Breast epithelium (tissue), 4 donors: ENCODE measurements around the gene ACVR1B. TPM values are rescaled to one million over a fixed set of nuclear protein-coding genes. Genes with fewer than 3 reads are reported as not detected.

Experiments used
- DNase-seq, 2 donors: peaks; one replicate each; pipeline ENCODE4 v3.0.0-alpha.2; 2019; ENCODE audit warnings: low spot score in 2 of 2
- H3K27ac ChIP-seq, 2 donors: fragments of 200-600 bp; sonication (generic) in 1 of 2; one replicate each; pipeline ENCODE4 v1.5.1; 2016 to 2019; ENCODE audit warnings: mild to moderate bottlenecking in 1 of 2
- H3K27me3 ChIP-seq, 2 donors: fragments of 200-600 bp; sonication (generic) in 1 of 2; one replicate each; pipeline versions ENCODE4 v1.5.1 to v1.6.0; 2017 to 2019; ENCODE audit warnings: control low read depth in 1 of 2, mild to moderate bottlenecking in 1 of 2
- H3K36me3 ChIP-seq: fragments of 200-600 bp; one replicate; pipeline ENCODE4 v1.5.1; 2019
- H3K4me1 ChIP-seq, 2 donors: fragments of 200-600 bp; sonication (generic); one replicate each; pipeline ENCODE4 v1.5.1; 2016 to 2019; ENCODE audit warnings: control low read depth in 1 of 2
- H3K4me3 ChIP-seq, 3 donors: fragments of 200-600 bp; sonication (generic); 1 replicate in 2 of 3; 2 replicates in 1 of 3; pipeline ENCODE4 v1.5.1; 2016 to 2019; ENCODE audit warnings: mild to moderate bottlenecking in 3 of 3, moderate library complexity in 2 of 3
- H3K9me3 ChIP-seq, 2 donors: fragments of 200-600 bp; sonication (generic) in 1 of 2; one replicate each; pipeline ENCODE4 v1.5.1; 2016 to 2019; ENCODE audit warnings: control low read depth in 1 of 2
- CTCF ChIP-seq, 3 donors: fragments of 450-650 bp; IDR thresholded peaks; one replicate each; pipeline ENCODE4 v1.5.1; 2016 to 2017; ENCODE audit warnings: antibody characterized with exemption in 3 of 3, mild to moderate bottlenecking in 3 of 3, moderate library complexity in 3 of 3
- POLR2A ChIP-seq: fragments of 450-650 bp; IDR thresholded peaks from one replicate; pipeline ENCODE4 v1.6.1; 2016; ENCODE audit warnings: antibody characterized with exemption, mild to moderate bottlenecking, moderate library complexity
- POLR2AphosphoS5 ChIP-seq, 3 donors: sonication (generic); formaldehyde crosslinking; IDR thresholded peaks; one replicate each; pipeline ENCODE4 v1.6.1; 2017; ENCODE audit warnings: antibody characterized with exemption in 3 of 3
- intact Hi-C: fragments of 100-400 bp; cut with DNase I; formaldehyde crosslinking; loops from one replicate; pipeline ENCODE4 v1.15.1; 2023; ENCODE audit warnings: low total_unique reads
- total RNA-seq, 3 donors: library from RNA; depleted of rRNA; stranded (reverse); fragments of >200 nt; gene quantifications; one replicate each; pipeline ENCODE4 v1.1.0, GENCODE V29; 2016

Gene ACVR1B
- total RNA-seq, 3 donors from 2014 or later = 12.3 to 26.3 (median 23.6) TPM

GRCh38 chr12:51969643-51970042 is 18.1 kb downstream of the ACVR1B start:
- intact Hi-C loops = no loop called here
- no peaks in the 10 kb centered on the region for H3K27me3 ChIP-seq
- no peak for DNase-seq
- H3K36me3 ChIP-seq = no peaks in the 10 kb centered on the region
- H3K4me1 ChIP-seq = peaks cover 0 to 16% of the 10 kb centered on the region in 2 donors
- no peak overlapping the region for H3K4me3 ChIP-seq
- no peaks in the 10 kb centered on the region for H3K9me3 ChIP-seq
- TF ChIP-seq POLR2A (no peak), CTCF (IDR thresholded peaks at IDR 0.05) (no peak), POLR2AphosphoS5 (IDR thresholded peaks at IDR 0.05) (no peak)
- H3K27ac ChIP-seq = no peak overlapping the region

- H3K9me3 ChIP-seq = no peaks in the 10 kb centered on the region
- H3K27me3 ChIP-seq = no peaks in the 10 kb centered on the region
- intact Hi-C loops = no loop called here
- DNase-seq = no peak
- no peaks in the 10 kb centered on the region for H3K36me3 ChIP-seq
- H3K27ac ChIP-seq = no peak overlapping the region
- TF ChIP-seq CTCF (IDR thresholded peaks at IDR 0.05) = no peak
- TF ChIP-seq POLR2A = no peak
- TF ChIP-seq POLR2AphosphoS5 (IDR thresholded peaks at IDR 0.05) = no peak
- H3K4me1 ChIP-seq = peaks cover 0 to 16% of the 10 kb centered on the region in 2 donors
- no peak overlapping the region for H3K4me3 ChIP-seq
Observed at GRCh38 chr12:51970904-51971646, 19.6 kb downstream of the ACVR1B start.

GRCh38 chr12:51971679-51972421 is 20.4 kb downstream of the ACVR1B start:
- H3K36me3 ChIP-seq = no peaks in the 10 kb centered on the region
- intact Hi-C loops = no loop called here
- no peak for DNase-seq
- no peak for TF ChIP-seq CTCF (IDR thresholded peaks at IDR 0.05)
- TF ChIP-seq POLR2A = no peak
- no peak for TF ChIP-seq POLR2AphosphoS5 (IDR thresholded peaks at IDR 0.05)
- no peaks in the 10 kb centered on the region for H3K9me3 ChIP-seq
- peak overlapping the region in 1 of 2 donors; percentile 54 for H3K27ac ChIP-seq
- H3K4me3 ChIP-seq = no peak overlapping the region
- H3K4me1 ChIP-seq = peaks cover 0 to 16% of the 10 kb centered on the region in 2 donors
- no peaks in the 10 kb centered on the region for H3K27me3 ChIP-seq

GRCh38 chr12:51972422-51972812 is 20.9 kb downstream of the ACVR1B start:
- Histone ChIP-seq H3K4me1 (peaks cover 0 to 16% of the 10 kb centered on the region in 2 donors), H3K27me3 (no peaks in the 10 kb centered on the region), H3K27ac (peak overlapping the region; percentile 29 to 54), H3K4me3 (no peak overlapping the region), H3K9me3 (no peaks in the 10 kb centered on the region), H3K36me3 (no peaks in the 10 kb centered on the region)
- no peak for DNase-seq
- intact Hi-C loops = no loop called here
- TF ChIP-seq POLR2A = no peak
- no peak for TF ChIP-seq POLR2AphosphoS5 (IDR thresholded peaks at IDR 0.05)
- TF ChIP-seq CTCF (IDR thresholded peaks at IDR 0.05) = no peak

GRCh38 chr12:51972849-51973273 is 21.4 kb downstream of the ACVR1B start:
- H3K27ac ChIP-seq = peak overlapping the region; percentile 29 to 54
- no peaks in the 10 kb centered on the region for H3K9me3 ChIP-seq
- no peaks in the 10 kb centered on the region for H3K36me3 ChIP-seq
- DNase-seq = no peak
- H3K4me1 ChIP-seq = peaks cover 0 to 16% of the 10 kb centered on the region in 2 donors
- intact Hi-C loops = no loop called here
- H3K4me3 ChIP-seq = no peak overlapping the region
- no peaks in the 10 kb centered on the region for H3K27me3 ChIP-seq
- no peak for TF ChIP-seq CTCF (IDR thresholded peaks at IDR 0.05)
- TF ChIP-seq POLR2A = no peak
- TF ChIP-seq POLR2AphosphoS5 (IDR thresholded peaks at IDR 0.05) = no peak
